IPS DF 4.7 (cell line): ENCODE data around the gene TERT.
"Not testable (repeated sequence)": the region's sequence is repeated elsewhere in the genome, so short reads cannot be mapped to it uniquely, and the experiment has no call there.

Source experiments
- DNase-seq: peaks from one replicate; pipeline ENCODE4 v3.0.0-alpha.2; 2013; ENCODE audit warnings: low spot score; ENCODE audit errors: extremely low read depth

Gene TERT

GRCh38 chr5:1294835-1295649 lies at the start of gene TERT:
Gene TERT, minus strand, starts transcription at chr5:1295068. Its CDS starts 79 bp downstream, at chr5:1294989.
- no peak for DNase-seq

- DNase-seq: no peak
Observed at GRCh38 chr5:1343931-1344901, 49.3 kb upstream of the TERT start.

- DNase-seq: no peak
Observed at GRCh38 chr5:1343315-1343751, 48.5 kb upstream of the TERT start.

GRCh38 chr5:1342711-1343110 lies 47.8 kb upstream of the TERT start:
- DNase-seq: not testable (repeated sequence)

GRCh38 chr5:1342268-1342667 lies 47.4 kb upstream of the TERT start:
- DNase-seq: no peak

- DNase-seq: no peak
Observed at GRCh38 chr5:1341863-1342262, 47.0 kb upstream of the TERT start.

GRCh38 chr5:1339818-1340210 lies 44.9 kb upstream of the TERT start:
- not testable (repeated sequence) for DNase-seq

GRCh38 chr5:1339139-1339817 lies 44.4 kb upstream of the TERT start:
- not testable (repeated sequence) for DNase-seq

GRCh38 chr5:1338506-1339070 lies 43.7 kb upstream of the TERT start:
- DNase-seq: no peak

- no peak for DNase-seq
Observed at GRCh38 chr5:1338196-1338490, 43.3 kb upstream of the TERT start.

GRCh38 chr5:1337489-1338195 lies 42.8 kb upstream of the TERT start:
- DNase-seq: no peak

GRCh38 chr5:1336749-1337488 lies 42.1 kb upstream of the TERT start:
- DNase-seq: no peak

- DNase-seq: no peak
Observed at GRCh38 chr5:1336106-1336561, 41.3 kb upstream of the TERT start.

- no peak for DNase-seq
Observed at GRCh38 chr5:1335540-1336095, 40.8 kb upstream of the TERT start.

- DNase-seq: no peak
Observed at GRCh38 chr5:1334831-1335539, 40.1 kb upstream of the TERT start.

GRCh38 chr5:1333986-1334385 lies 39.1 kb upstream of the TERT start:
- no peak for DNase-seq

GRCh38 chr5:1333286-1333685 lies 38.4 kb upstream of the TERT start:
- not testable (repeated sequence) for DNase-seq

GRCh38 chr5:1332461-1333001 lies 37.7 kb upstream of the TERT start:
- no peak for DNase-seq
